GF-D8 (cell line): ENCODE results near the gene CASS4.

Source experiments
- DNase-seq: peaks from one replicate; lab custom pipeline; 2025; lab: John Stamatoyannopoulos, UW

Gene CASS4

DNA sequence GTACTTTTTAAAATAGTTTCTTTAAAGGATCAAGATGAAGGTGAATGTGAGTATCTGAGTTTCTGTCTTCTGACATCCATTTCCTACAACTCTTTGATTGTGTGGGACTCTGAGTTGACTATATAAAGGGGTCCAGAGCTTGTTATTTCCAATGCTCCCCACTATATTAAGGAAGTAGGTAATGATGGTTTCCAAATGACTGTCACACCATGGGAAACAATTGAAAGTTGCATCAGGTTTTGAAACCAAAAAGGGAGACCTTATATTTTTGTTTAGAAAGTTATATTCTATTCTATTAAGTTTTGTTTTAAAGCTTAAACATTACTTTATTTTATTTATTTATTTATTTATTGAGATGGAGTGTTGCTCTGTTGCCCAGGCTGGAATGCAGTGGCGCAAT is 11.2 kb downstream of the CASS4 start:
- no peak for DNase-seq

GRCh38 chr20:56423886-56424285 is 11.8 kb downstream of the CASS4 start:
- DNase-seq: no peak

DNA sequence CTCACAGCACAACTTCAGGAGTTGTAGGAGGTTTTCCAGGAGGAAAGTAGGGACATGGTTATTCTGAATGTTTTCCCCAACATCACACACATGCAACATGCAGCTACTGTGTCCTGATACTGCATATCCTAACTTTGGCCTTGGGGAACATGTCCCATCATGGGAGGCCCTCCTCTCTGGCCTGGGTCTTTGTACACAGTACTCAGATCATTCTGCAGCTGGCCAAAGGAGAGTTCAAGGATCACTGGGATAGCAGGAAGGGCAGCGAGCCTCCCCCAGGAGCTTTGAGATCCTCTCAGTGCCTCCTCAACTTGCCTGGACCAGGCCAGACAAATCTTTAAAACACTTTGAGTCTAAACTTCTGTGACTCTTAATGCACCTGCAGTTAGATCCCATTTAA is 12.9 kb downstream of the CASS4 start:
- DNase-seq: no peak

DNA sequence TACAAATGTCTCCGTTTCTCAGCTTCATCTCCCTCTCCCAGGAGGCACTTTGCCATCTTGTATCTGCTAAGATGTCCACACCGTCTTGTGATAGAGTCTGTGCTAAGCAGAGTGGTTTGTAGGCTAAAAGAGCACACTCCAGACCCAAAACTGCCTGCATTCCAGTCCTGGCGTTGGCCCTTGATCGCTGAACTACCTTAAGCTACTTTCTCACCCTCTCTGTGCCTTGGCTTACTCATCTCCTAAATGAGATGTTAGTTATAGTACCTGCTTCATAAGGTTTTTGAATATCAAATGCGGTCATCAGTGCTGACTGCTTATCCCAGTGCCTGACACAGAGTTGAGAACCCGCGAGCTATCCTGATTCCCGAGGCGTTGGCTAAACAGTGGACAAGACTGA is 14.0 kb downstream of the CASS4 start:
- no peak for DNase-seq

- no peak for DNase-seq
Observed at GRCh38 chr20:56426926-56427325, 14.9 kb downstream of the CASS4 start.

GRCh38 chr20:56427797-56428196 is 15.7 kb downstream of the CASS4 start:
- DNase-seq: no peak

- no peak for DNase-seq
Observed at GRCh38 chr20:56428410-56428809, 16.4 kb downstream of the CASS4 start.

DNA sequence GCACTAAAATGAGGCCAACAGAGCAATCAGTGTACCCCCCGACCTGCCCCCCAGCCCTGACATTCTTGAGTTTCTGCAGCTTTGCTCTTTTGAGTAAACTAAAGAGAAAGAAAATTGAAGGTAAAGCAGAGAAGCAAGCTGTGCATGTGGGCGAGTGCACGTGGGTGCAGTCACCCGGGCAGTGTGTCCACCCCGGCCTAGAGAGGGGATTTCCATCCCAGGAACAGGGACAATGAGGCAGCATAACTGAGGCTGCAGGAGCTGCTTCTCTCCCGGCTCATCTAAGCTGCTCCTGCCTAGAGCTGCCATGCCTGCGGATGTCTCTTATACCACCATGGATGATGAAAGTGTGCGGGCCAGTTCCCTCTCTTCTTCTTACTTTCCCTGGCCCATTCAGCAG is 16.8 kb downstream of the CASS4 start:
- DNase-seq: no peak

- DNase-seq: peak; percentile 66
Observed at GRCh38 chr20:56429502-56429901, 17.4 kb downstream of the CASS4 start.

DNA sequence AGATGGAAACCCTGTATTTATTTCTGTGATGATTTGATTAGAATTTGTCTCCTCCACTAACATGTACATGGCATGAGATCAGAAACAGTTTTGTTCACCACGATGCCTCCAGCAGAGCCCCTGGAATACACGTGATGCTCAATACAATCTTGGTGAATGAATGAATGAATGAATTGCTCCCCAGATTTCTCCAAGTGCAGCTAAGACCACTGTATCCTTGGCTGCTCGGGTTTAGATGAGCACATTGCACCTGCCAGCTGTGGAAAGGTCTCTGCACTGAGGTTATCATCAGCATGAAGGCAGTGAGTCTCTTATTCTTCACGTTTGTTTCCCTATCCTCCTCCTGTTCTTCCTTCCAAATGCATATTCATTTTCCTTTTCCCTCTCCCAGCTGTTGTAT is 17.9 kb downstream of the CASS4 start:
- DNase-seq: no peak

DNA sequence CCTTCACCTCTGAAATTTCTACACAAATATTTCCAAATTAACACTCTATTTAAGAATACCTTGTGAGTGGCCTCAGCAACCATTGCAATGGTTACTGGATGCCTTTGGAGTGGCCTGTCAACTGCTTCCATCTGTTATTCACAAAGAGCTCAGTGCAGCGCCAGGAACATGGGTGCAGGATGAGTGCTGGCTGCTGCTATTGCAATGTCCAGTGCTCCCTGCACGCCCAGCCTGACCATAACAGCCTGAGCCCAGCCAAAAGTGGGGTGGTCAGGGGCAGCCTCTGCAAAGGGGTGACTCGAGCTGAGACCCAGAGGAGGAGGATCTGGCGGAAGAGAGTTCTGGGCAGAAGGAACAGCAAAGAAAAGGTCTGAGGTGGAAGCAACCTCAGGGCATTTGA is 18.4 kb downstream of the CASS4 start:
- DNase-seq: no peak

DNA sequence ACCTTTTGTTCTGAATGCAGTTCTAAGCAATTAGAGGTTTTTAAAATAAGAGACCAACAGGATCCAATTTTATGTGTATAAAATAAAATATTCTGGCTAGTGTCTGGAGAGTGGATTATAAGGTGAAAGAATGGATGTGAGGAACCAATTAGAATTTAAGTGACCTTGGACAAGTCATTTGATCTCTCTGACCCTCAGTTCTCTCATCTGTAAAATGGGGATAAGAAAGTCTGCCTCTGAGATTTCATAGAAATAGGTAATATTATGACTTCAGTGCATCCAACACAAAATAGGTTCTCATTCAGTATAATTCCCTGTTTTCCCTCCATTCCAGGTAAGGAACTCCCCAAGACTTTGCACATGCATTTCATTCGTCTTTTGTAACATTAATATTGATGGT is 18.9 kb downstream of the CASS4 start:
- no peak for DNase-seq

GRCh38 chr20:56431471-56431870 is 19.4 kb downstream of the CASS4 start:
- DNase-seq: no peak

GRCh38 chr20:56433221-56433879 is 21.3 kb downstream of the CASS4 start:
- no peak for DNase-seq

DNA sequence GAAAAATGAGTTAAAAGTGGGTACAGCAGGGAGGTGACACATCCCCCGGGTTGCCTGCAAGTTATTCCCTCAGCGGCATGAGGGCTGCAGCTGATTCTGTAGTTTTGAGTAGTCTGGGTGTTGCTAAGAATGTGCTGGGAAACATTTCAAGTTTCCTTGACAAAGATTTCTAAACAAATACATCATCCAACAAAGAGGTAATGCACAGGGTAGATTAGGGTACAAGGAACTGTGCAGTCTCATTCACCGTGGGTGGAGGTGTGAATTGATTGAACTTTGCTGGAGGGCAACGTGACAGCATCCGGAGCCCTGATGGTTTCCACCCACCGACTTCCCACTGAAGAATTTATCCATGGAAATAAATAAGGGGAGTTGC is 21.8 kb downstream of the CASS4 start:
- no peak for DNase-seq

- no peak for DNase-seq
Observed at GRCh38 chr20:56437196-56437960, 25.3 kb downstream of the CASS4 start.

DNA sequence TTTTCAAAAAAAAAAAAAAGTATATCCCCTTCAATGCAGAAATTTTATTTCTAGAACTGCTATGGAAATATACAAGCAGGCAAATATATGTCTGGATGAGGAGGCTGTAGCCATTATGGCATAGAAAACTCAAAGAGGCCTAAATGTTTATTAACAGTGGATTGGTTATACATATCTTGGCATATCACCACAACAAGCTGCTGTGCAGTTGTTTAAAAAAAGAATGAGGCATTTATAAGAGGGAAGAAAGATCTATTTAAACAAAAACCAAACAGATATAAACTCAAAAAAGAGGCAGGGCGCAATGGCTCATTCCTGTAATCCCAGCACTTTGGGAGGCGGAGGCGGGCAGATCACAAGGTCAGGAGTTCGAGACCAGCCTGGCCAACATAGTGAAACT is 26.2 kb downstream of the CASS4 start:
- no peak for DNase-seq

- no peak for DNase-seq
Observed at GRCh38 chr20:56439771-56440291, 27.8 kb downstream of the CASS4 start.

DNA sequence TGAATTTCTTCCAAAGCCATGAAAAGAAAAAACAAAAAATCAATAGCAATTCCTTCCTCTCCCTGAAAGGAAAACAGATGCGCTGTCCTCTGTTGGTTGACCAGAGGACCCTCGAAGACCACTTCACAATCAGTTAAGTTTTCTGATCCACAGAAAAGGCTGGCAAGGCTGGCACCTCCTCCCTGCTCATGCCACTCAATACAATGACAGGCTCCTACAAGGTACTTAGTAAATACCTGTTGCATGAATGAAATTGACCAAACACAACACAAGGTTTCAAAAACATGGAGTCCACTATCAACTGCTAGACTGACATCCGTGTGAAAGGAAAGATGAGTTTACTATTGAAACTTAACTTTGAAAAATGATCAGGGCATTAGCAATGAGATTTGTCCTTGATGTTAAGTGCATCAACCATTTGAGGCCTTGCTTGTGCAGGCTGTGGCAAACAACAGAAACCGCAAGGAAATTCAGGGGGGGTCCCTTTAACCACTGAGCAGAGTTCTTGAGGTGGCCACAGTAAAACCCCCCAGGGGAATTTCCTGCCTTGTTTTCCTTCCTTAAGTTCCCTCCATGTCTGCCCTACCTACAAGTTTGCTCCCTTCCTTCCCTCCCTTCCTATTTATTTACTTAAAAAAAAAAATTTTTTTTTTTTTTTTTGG is 28.4 kb downstream of the CASS4 start:
- DNase-seq: peak; percentile 11

DNA sequence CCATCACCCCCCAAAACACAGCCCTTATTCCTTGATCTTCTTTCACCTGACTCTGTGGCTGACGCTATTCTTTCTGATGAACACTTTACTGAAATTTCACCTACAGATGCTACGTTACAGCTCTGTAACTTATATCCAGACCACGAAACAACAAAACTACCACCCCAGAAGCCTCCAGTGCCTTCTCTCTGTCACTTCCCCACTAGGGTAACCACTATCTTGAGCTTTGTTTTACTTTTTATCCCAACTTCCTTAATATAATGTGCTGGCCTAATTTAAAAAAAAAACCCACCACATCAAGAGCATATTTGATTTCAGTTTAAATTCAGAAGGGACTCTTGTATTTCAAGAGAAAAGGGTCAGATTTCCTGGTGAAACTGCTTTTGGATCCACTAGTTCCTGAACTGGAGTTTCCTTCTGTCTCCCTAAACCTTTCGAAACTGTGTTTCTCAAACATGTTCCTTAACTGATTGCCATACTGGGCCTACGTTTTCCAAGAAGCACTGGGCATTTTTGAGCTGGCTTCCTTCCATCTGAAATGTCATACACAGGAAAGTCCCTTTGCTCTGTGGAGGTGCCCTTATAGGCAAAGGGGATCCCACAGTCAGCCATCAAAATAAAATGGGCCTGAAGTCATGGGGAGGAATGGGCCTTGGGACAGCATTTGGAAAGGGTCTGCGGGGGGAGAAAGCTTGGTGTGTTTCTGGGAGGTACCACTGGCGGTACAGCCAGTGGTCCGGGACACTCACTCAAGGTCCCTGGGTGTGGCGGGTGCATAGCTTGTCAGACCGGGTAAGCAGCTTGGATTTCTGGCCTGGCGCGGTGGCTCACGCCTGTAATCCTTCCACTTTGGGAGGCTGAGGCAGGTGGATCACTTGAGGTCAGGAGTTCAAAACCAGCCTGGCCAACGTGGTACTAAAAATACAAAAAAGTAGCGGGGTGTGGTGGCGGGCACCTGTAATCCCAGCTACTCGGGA is 30.6 kb downstream of the CASS4 start:
- peak; percentile 8 for DNase-seq

DNA sequence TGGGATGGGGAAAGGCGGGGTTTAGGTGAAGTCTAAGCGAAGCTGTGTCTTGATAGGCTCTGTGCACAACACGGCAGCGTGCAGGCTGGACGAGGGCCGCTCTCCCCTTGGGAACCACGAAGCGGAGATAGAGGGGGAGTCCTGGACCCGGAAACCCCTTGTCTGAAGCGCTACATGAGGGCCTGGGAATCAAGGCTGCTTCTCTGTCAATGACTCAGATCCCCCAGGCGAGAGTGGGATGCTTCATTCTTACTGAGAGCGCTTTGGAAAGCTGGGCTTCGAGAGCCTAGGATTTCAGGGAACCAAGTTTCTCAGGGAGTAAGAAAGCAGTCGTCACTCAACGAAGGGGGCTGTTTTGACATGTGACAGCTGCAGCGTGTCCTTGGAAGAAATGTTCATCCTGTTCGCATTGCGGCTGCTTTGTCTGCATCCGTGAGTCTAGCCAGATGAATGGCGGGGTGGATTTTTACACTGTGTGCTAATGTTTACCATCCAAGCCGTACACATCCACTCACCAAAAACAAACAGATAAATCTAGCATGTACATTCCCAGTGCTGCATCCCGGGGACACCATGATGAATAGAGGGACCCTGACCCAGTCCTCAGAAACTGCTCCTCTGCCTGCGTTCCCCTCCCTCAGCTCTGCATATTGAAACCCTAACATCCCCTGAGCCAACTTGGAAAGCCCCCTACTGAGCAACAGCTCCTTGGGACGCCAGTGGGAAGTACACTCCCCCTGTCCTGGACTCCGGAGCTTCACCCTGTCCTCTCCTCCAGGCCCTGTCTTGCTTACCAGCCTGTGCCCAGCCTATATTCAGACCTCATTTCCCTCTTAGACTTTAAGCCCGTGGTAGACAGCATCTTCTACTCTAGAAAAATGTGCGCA is 31.8 kb downstream of the CASS4 start:
- no peak for DNase-seq
